LNCAP (cell line): ENCODE data around the gene SYNJ2.

Experiments used
- CTCF ChIP-seq: fragments of 450-650 bp; IDR thresholded peaks from 2 replicates; pipeline ENCODE4 v1.5.1; 2017; ENCODE audit warnings: mild to moderate bottlenecking

SYNJ2 gene

GRCh38 chr6:158037021-158037420, 55.4 kb downstream of the SYNJ2 start:
- no peak for TF ChIP-seq CTCF

GRCh38 chr6:158037771-158038170, 56.1 kb downstream of the SYNJ2 start:
- TF ChIP-seq CTCF = no peak

GRCh38 chr6:158038291-158039177, 56.9 kb downstream of the SYNJ2 start:
- TF ChIP-seq CTCF = no peak

- no peak for TF ChIP-seq CTCF
These were observed 57.5 kb downstream of the SYNJ2 start for GRCh38 chr6:158039178-158039557.

- no peak for TF ChIP-seq CTCF
These were observed 57.9 kb downstream of the SYNJ2 start for GRCh38 chr6:158039571-158040050.

- TF ChIP-seq CTCF = no peak
These were observed 58.6 kb downstream of the SYNJ2 start for GRCh38 chr6:158040051-158040803.

- no peak for TF ChIP-seq CTCF
These were observed 59.2 kb downstream of the SYNJ2 start for GRCh38 chr6:158040804-158041347.
